Parathyroid adenoma (tissue), 2 donors: ENCODE measurements around the gene RPS14.
"Not testable (repeated sequence)": the region's sequence is repeated elsewhere in the genome, so short reads cannot be mapped to it uniquely, and the experiment has no call there.

Experiments
- H2AFZ ChIP-seq: fragments of 300-600 bp; sonication (generic); one replicate; pipeline ENCODE4 v1.7.0; 2017; ENCODE audit warnings: antibody characterized with exemption, mild to moderate bottlenecking
- H3K27ac ChIP-seq: fragments of 300-600 bp; sonication (generic); one replicate; pipeline ENCODE4 v1.7.0; 2017
- H3K27me3 ChIP-seq: fragments of 300-600 bp; sonication (generic); one replicate; pipeline ENCODE4 v1.7.0; 2017; ENCODE audit warnings: low read length; ENCODE audit not compliant: control insufficient read depth, insufficient read depth
- H3K36me3 ChIP-seq: fragments of 300-600 bp; sonication (generic); one replicate; pipeline ENCODE4 v1.7.0; 2017; ENCODE audit warnings: low read length; ENCODE audit not compliant: control insufficient read depth, insufficient read depth
- H3K4me1 ChIP-seq: fragments of 300-600 bp; sonication (generic); one replicate; pipeline ENCODE4 v1.7.0; 2017; ENCODE audit warnings: control low read depth
- H3K4me2 ChIP-seq: fragments of 300-600 bp; sonication (generic); one replicate; pipeline ENCODE4 v1.7.0; 2017; ENCODE audit warnings: low read length
- H3K4me3 ChIP-seq: fragments of 300-600 bp; sonication (generic); one replicate; pipeline ENCODE4 v1.7.0; 2017; ENCODE audit warnings: low read depth, low read length
- H3K79me2 ChIP-seq: fragments of 300-600 bp; sonication (generic); one replicate; pipeline ENCODE4 v1.7.0; 2017; ENCODE audit warnings: control low read depth
- H3K9ac ChIP-seq: fragments of 300-600 bp; sonication (generic); one replicate; pipeline ENCODE4 v1.7.0; 2017; ENCODE audit warnings: mild to moderate bottlenecking
- H3K9me3 ChIP-seq: fragments of 300-600 bp; sonication (generic); one replicate; pipeline ENCODE4 v1.7.0; 2017; ENCODE audit warnings: low read length; ENCODE audit not compliant: control insufficient read depth
- CTCF ChIP-seq: fragments of 300-600 bp; sonication (generic); IDR thresholded peaks from one replicate; pipeline ENCODE4 v1.7.0; 2017; ENCODE audit warnings: antibody characterized with exemption, mild to moderate bottlenecking
- donor health status: primary hyperparathyroidism.

RPS14 gene

GRCh38 chr5:150484964-150485692, 35.6 kb upstream of the RPS14 start:
- Histone ChIP-seq H3K4me2 (peak overlapping the region; percentile 96), H3K27me3 (no peaks in the 10 kb centered on the region), H3K27ac (peak overlapping the region; percentile 70), H3K36me3 (no peaks in the 10 kb centered on the region), H3K9ac (peak overlapping the region; percentile 71), H2AFZ (peak overlapping the region; percentile 85), H3K4me3 (peak overlapping the region; percentile 78), H3K79me2 (peaks cover 4% of the 10 kb centered on the region), H3K4me1 (peaks cover 17% of the 10 kb centered on the region), H3K9me3 (no peaks in the 10 kb centered on the region)
- TF ChIP-seq CTCF, result no peak

- no peaks in the 10 kb centered on the region for H3K36me3 ChIP-seq
- no peaks in the 10 kb centered on the region for H3K79me2 ChIP-seq
- no peak overlapping the region for H2AFZ ChIP-seq
- H3K4me2 ChIP-seq, result no peak overlapping the region
- H3K4me1 ChIP-seq, result no peaks in the 10 kb centered on the region
- TF ChIP-seq CTCF, result no peak
- no peaks in the 10 kb centered on the region for H3K9me3 ChIP-seq
- H3K27me3 ChIP-seq, result no peaks in the 10 kb centered on the region
- no peak overlapping the region for H3K4me3 ChIP-seq
- H3K9ac ChIP-seq, result no peak overlapping the region
- H3K27ac ChIP-seq, result no peak overlapping the region
Observed at GRCh38 chr5:150481972-150482406, 32.5 kb upstream of the RPS14 start.

- Histone ChIP-seq H3K36me3 (no peaks in the 10 kb centered on the region), H3K9me3 (no peaks in the 10 kb centered on the region), H2AFZ (no peak overlapping the region), H3K4me3 (no peak overlapping the region), H3K9ac (no peak overlapping the region), H3K79me2 (no peaks in the 10 kb centered on the region), H3K27ac (no peak overlapping the region), H3K4me2 (no peak overlapping the region), H3K27me3 (no peaks in the 10 kb centered on the region), H3K4me1 (no peaks in the 10 kb centered on the region)
- TF ChIP-seq CTCF, result no peak
Observed at GRCh38 chr5:150481708-150481965, 32.1 kb upstream of the RPS14 start.

GRCh38 chr5:150479416-150479815, 29.9 kb upstream of the RPS14 start:
- Histone ChIP-seq H3K4me1 (no peaks in the 10 kb centered on the region), H3K9ac (no peak overlapping the region), H3K27me3 (no peaks in the 10 kb centered on the region), H3K79me2 (no peaks in the 10 kb centered on the region), H3K4me3 (no peak overlapping the region), H2AFZ (no peak overlapping the region), H3K4me2 (no peak overlapping the region), H3K9me3 (no peaks in the 10 kb centered on the region), H3K36me3 (no peaks in the 10 kb centered on the region), H3K27ac (no peak overlapping the region)
- TF ChIP-seq CTCF, result no peak

GRCh38 chr5:150476568-150476967, 27.0 kb upstream of the RPS14 start:
- H3K4me1 ChIP-seq, H3K9ac ChIP-seq, H3K27me3 ChIP-seq, H3K79me2 ChIP-seq, H3K27ac ChIP-seq, H3K9me3 ChIP-seq, H3K36me3 ChIP-seq, H3K4me2 ChIP-seq, H3K4me3 ChIP-seq, H2AFZ ChIP-seq: not testable (repeated sequence)
